ENCODE data around the gene KLHL21.

KLHL21 gene

GRCh38 chr1:6599141-6599975 is 3.3 kb downstream of the KLHL21 start:
- DNase-seq = peak; percentile 71

- DNase-seq = no peak
These were observed 4.9 kb downstream of the KLHL21 start for GRCh38 chr1:6597777-6598131.

- no peak for DNase-seq
These were observed 5.5 kb downstream of the KLHL21 start for GRCh38 chr1:6596886-6597776.

- DNase-seq = no peak
These were observed 6.3 kb downstream of the KLHL21 start for GRCh38 chr1:6596351-6596750.

GRCh38 chr1:6594977-6595740 is 7.5 kb downstream of the KLHL21 start:
- DNase-seq = no peak

GRCh38 chr1:6593810-6594209 is 8.9 kb downstream of the KLHL21 start:
- DNase-seq = no peak

- no peak for DNase-seq
These were observed 9.6 kb downstream of the KLHL21 start for GRCh38 chr1:6592865-6593593.

GRCh38 chr1:6592441-6592840 is 10.2 kb downstream of the KLHL21 start:
- DNase-seq = no peak

- no peak for DNase-seq
These were observed 11.0 kb downstream of the KLHL21 start for GRCh38 chr1:6591644-6592043.

GRCh38 chr1:6591222-6591621 is 11.4 kb downstream of the KLHL21 start:
- no peak for DNase-seq

GRCh38 chr1:6590046-6590445 is 12.6 kb downstream of the KLHL21 start:
- DNase-seq = no peak

GRCh38 chr1:6588893-6589520 is 13.7 kb downstream of the KLHL21 start:
- no peak for DNase-seq

- DNase-seq = no peak
These were observed 14.4 kb downstream of the KLHL21 start for GRCh38 chr1:6588128-6588892.

- no peak for DNase-seq
These were observed 15.2 kb downstream of the KLHL21 start for GRCh38 chr1:6587261-6588005.

GRCh38 chr1:6586404-6586816 is 16.3 kb downstream of the KLHL21 start:
- DNase-seq = no peak

- no peak for DNase-seq
These were observed 16.8 kb downstream of the KLHL21 start for GRCh38 chr1:6585841-6586240.

- DNase-seq = no peak
These were observed 17.5 kb downstream of the KLHL21 start for GRCh38 chr1:6585081-6585722.

GRCh38 chr1:6584126-6585080 is 18.3 kb downstream of the KLHL21 start:
- DNase-seq = no peak

GRCh38 chr1:6582370-6582769 is 20.3 kb downstream of the KLHL21 start:
- DNase-seq = no peak
